Measurements from ENCODE around the gene BRD9.
"Not testable (repeated sequence)": the region's sequence is repeated elsewhere in the genome, so short reads cannot be mapped to it uniquely, and the experiment has no call there.

The BRD9 gene

GRCh38 chr5:900781-901180 lies 8.2 kb upstream of the BRD9 start:
- no peak for DNase-seq

- DNase-seq: no peak
Observed at GRCh38 chr5:893711-894110, 1.1 kb upstream of the BRD9 start.

- DNase-seq: no peak
Observed at GRCh38 chr5:893137-893506, 521 bp upstream of the BRD9 start.

- DNase-seq: no peak
Observed at GRCh38 chr5:891837-892393, 686 bp downstream of the BRD9 start.

- DNase-seq: no peak
Observed at GRCh38 chr5:891117-891836, 1.3 kb downstream of the BRD9 start.

- DNase-seq: no peak
Observed at GRCh38 chr5:889075-889710, 3.4 kb downstream of the BRD9 start.

- DNase-seq: no peak
Observed at GRCh38 chr5:888638-889035, 4.0 kb downstream of the BRD9 start.

- DNase-seq: no peak
Observed at GRCh38 chr5:887947-888637, 4.5 kb downstream of the BRD9 start.

- DNase-seq: no peak
Observed at GRCh38 chr5:886716-887325, 5.8 kb downstream of the BRD9 start.

GRCh38 chr5:886036-886435 lies 6.6 kb downstream of the BRD9 start:
- DNase-seq: no peak

- no peak for DNase-seq
Observed at GRCh38 chr5:885529-885928, 7.1 kb downstream of the BRD9 start.

GRCh38 chr5:885127-885442 lies 7.5 kb downstream of the BRD9 start:
- no peak for DNase-seq

- DNase-seq: no peak
Observed at GRCh38 chr5:884345-885126, 8.1 kb downstream of the BRD9 start.

- peak in 1 of 2 experiments; percentile 65 for DNase-seq
Observed at GRCh38 chr5:883475-884181, 9.0 kb downstream of the BRD9 start.

GRCh38 chr5:882253-883183 lies 10.1 kb downstream of the BRD9 start:
- DNase-seq: no peak

- DNase-seq: no peak
Observed at GRCh38 chr5:881551-881935, 11.1 kb downstream of the BRD9 start.

GRCh38 chr5:880816-881550 lies 11.6 kb downstream of the BRD9 start:
- no peak for DNase-seq

- not testable (repeated sequence) for DNase-seq
Observed at GRCh38 chr5:878677-879076, 13.9 kb downstream of the BRD9 start.

- DNase-seq: no peak
Observed at GRCh38 chr5:878125-878524, 14.5 kb downstream of the BRD9 start.

Data from cerebellar nuclear complex (tissue), 1 donor.